OCI-LY1 (cell line): ENCODE results near the gene CDH4.

Experiments
- EZH2 ChIP-seq: fragments of 200-600 bp; sonication (generic), shearing (Covaris generic); IDR thresholded peaks from 2 replicates; pipeline ENCODE4 v1.8.0; 2017; ENCODE audit warnings: borderline replicate concordance, mixed run types, mild to moderate bottlenecking, antibody characterized with exemption, low read length, moderate library complexity, mixed read lengths
- TF ChIP-seq, protein P1 (sequence below): fragments of 200-600 bp; sonication (generic), shearing (Covaris generic); IDR thresholded peaks from 2 replicates; pipeline ENCODE4 v1.5.1; 2017; ENCODE audit warnings: mild to moderate bottlenecking, antibody characterized with exemption, low read length, moderate library complexity, mixed read lengths

DNA sequence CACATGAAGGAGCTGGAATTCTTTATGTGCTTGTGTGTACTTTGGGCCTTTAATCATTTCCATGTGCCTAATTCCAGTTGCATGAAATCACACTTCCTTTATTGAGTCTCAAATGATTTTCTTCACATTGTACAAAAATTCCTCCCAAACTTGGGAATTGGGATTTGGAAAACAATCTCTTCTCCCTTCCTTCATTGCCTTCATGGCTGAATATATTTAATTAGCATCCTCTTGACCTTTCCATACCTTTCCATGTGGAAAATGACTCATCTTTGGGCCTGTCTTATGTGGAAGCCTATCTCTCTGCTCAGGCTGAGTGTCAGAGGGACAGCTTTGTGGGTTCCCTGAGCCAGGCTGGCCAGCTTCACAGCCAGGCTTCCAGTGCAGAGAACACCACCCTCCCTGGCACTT, 33.0 kb upstream of the CDH4 start:
- TF ChIP-seq EZH2: no peak
- TF ChIP-seq, protein P1, sequence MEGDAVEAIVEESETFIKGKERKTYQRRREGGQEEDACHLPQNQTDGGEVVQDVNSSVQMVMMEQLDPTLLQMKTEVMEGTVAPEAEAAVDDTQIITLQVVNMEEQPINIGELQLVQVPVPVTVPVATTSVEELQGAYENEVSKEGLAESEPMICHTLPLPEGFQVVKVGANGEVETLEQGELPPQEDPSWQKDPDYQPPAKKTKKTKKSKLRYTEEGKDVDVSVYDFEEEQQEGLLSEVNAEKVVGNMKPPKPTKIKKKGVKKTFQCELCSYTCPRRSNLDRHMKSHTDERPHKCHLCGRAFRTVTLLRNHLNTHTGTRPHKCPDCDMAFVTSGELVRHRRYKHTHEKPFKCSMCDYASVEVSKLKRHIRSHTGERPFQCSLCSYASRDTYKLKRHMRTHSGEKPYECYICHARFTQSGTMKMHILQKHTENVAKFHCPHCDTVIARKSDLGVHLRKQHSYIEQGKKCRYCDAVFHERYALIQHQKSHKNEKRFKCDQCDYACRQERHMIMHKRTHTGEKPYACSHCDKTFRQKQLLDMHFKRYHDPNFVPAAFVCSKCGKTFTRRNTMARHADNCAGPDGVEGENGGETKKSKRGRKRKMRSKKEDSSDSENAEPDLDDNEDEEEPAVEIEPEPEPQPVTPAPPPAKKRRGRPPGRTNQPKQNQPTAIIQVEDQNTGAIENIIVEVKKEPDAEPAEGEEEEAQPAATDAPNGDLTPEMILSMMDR: no peak
